ENCODE results near the gene SLC38A1. TPM values are rescaled to one million over a fixed set of nuclear protein-coding genes. Genes with fewer than 3 reads are reported as not detected.

The SLC38A1 gene
- total RNA-seq, 1 experiment from 2014 or later: 107 TPM

GRCh38 chr12:46246021-46246700 is 22.7 kb downstream of the SLC38A1 start:
- H2AFZ ChIP-seq (ENCODE audit: low read length): no peak overlapping the region
- H3K4me1 ChIP-seq (ENCODE audit: insufficient read depth, low read length): no peaks in the 10 kb centered on the region
- H3K36me3 ChIP-seq (ENCODE audit: low read depth, low read length): peaks cover 24% of the 10 kb centered on the region
- intact Hi-C loops (cut with micrococcal nuclease): no loop called here
- TF ChIP-seq CTCF (conservative IDR thresholded peaks at IDR 0.05; ENCODE audit: low read depth, low read length): no peak
- TF ChIP-seq EZH2 (IDR thresholded peaks at IDR 0.05; ENCODE audit: low read length, unreplicated experiment): no peak
- no peak for TF ChIP-seq EZH2phosphoT487 (IDR thresholded peaks at IDR 0.05; ENCODE audit: borderline replicate concordance, low read length)
- peaks cover 40% of the 10 kb centered on the region for H4K20me1 ChIP-seq (ENCODE audit: low read length)
- H3F3A ChIP-seq (ENCODE audit: low read length, unreplicated experiment): no peaks in the 10 kb centered on the region
- H3K27ac ChIP-seq (ENCODE audit: low read length): no peak overlapping the region
- H3K9ac ChIP-seq (ENCODE audit: low read length): no peak overlapping the region
- BruUV-seq (replicated peaks): no TSS peak
- DNase-seq (no peak), ATAC-seq (no peak)
- ChIA-PET POLR2A (ENCODE audit: unreplicated experiment) (no interaction called here), CTCF (no interaction called here)
- H3K79me2 ChIP-seq (ENCODE audit: low read length): peaks cover 97% of the 10 kb centered on the region
- H3K4me2 ChIP-seq (ENCODE audit: low read length): no peak overlapping the region
- H3K9me2 ChIP-seq (replicated peaks; ENCODE audit: low read length): no peaks in the 10 kb centered on the region
- no peaks in the 10 kb centered on the region for H3K27me3 ChIP-seq (ENCODE audit: low read length)
- H3K9me3 ChIP-seq (ENCODE audit: low read length): no peaks in the 10 kb centered on the region
- no peak overlapping the region for H3K4me3 ChIP-seq (ENCODE audit: low read length)

- ChIA-PET CTCF (no interaction called here), POLR2A (ENCODE audit: unreplicated experiment) (no interaction called here)
Observed at GRCh38 chr12:46244997-46245396, 23.8 kb downstream of the SLC38A1 start.

More at GRCh38 chr12:46244997-46245396, 23.8 kb downstream of the SLC38A1 start:
- Histone ChIP-seq H3F3A (ENCODE audit: low read length, unreplicated experiment) (no peaks in the 10 kb centered on the region), H3K4me2 (ENCODE audit: low read length) (no peak overlapping the region), H2AFZ (ENCODE audit: low read length) (no peak overlapping the region), H3K27ac (ENCODE audit: low read length) (no peak overlapping the region), H3K4me1 (ENCODE audit: insufficient read depth, low read length) (no peaks in the 10 kb centered on the region), H4K20me1 (ENCODE audit: low read length) (peaks cover 40% of the 10 kb centered on the region), H3K4me3 (ENCODE audit: low read length) (no peak overlapping the region), H3K9ac (ENCODE audit: low read length) (no peak overlapping the region), H3K9me3 (ENCODE audit: low read length) (no peaks in the 10 kb centered on the region), H3K79me2 (ENCODE audit: low read length) (peaks cover 96% of the 10 kb centered on the region), H3K9me2 (replicated peaks; ENCODE audit: low read length) (no peaks in the 10 kb centered on the region), H3K27me3 (ENCODE audit: low read length) (no peaks in the 10 kb centered on the region), H3K36me3 (ENCODE audit: low read depth, low read length) (peaks cover 33% of the 10 kb centered on the region)
- no peak for DNase-seq
- no peak for ATAC-seq
- no TSS peak for BruUV-seq (replicated peaks)
- intact Hi-C loops (cut with micrococcal nuclease): no loop called here
- no peak for TF ChIP-seq EZH2 (IDR thresholded peaks at IDR 0.05; ENCODE audit: low read length, unreplicated experiment)
- TF ChIP-seq CTCF (conservative IDR thresholded peaks at IDR 0.05; ENCODE audit: low read depth, low read length): no peak
- TF ChIP-seq EZH2phosphoT487 (IDR thresholded peaks at IDR 0.05; ENCODE audit: borderline replicate concordance, low read length): no peak
